Sigmoid colon (tissue), 7 donors: ENCODE data around the gene RNASE2. TPM values are rescaled to one million over a fixed set of nuclear protein-coding genes. Genes with fewer than 3 reads are reported as not detected.

Experiments
- DNase-seq: peaks from one replicate; pipeline ENCODE4 v3.0.0-alpha.2; 2019
- H3K27ac ChIP-seq, 4 donors: fragments of 200-600 bp; sonication (generic); one replicate each; pipeline ENCODE4 v1.5.1; 2016 to 2019; ENCODE audit warnings: mild to moderate bottlenecking in 1 of 4
- H3K27me3 ChIP-seq, 3 donors: fragments of 200-600 bp; sonication (generic); one replicate each; pipeline ENCODE4 v1.5.1; 2019; ENCODE audit warnings: mild to moderate bottlenecking in 1 of 3
- H3K36me3 ChIP-seq, 4 donors: fragments of 200-600 bp; sonication (generic); one replicate each; pipeline ENCODE4 v1.5.1; 2016 to 2019
- H3K4me1 ChIP-seq, 4 donors: fragments of 200-600 bp; sonication (generic); one replicate each; pipeline ENCODE4 v1.5.1; 2017 to 2019
- H3K4me3 ChIP-seq, 4 donors: fragments of 200-600 bp; sonication (generic); one replicate each; pipeline ENCODE4 v1.5.1; 2017 to 2019; ENCODE audit warnings: mild to moderate bottlenecking in 2 of 4, moderate library complexity in 1 of 4
- H3K9me3 ChIP-seq, 4 donors: fragments of 200-600 bp in 3 of 4; sonication (generic) in 3 of 4; one replicate each; pipeline versions ENCODE4 v1.5.1 to v1.6.1; 2013 to 2019
- CTCF ChIP-seq, 4 experiments: fragments of 450-650 bp in 3 of 4; fragments of 200-600 bp in 1 of 4; IDR thresholded peaks; one replicate each; pipeline ENCODE4 v1.5.1; 2016 to 2019; ENCODE audit warnings: antibody characterized with exemption in 4 of 4, mild to moderate bottlenecking in 3 of 4, moderate library complexity in 2 of 4
- EP300 ChIP-seq, 4 donors: sonication (generic); formaldehyde crosslinking; IDR thresholded peaks; one replicate each; pipeline ENCODE4 v1.6.1; 2017; ENCODE audit warnings: antibody characterized with exemption in 4 of 4
- POLR2A ChIP-seq, 2 donors: fragments of 450-650 bp; IDR thresholded peaks; one replicate each; pipeline ENCODE4 v1.6.1; 2016; ENCODE audit warnings: antibody characterized with exemption in 2 of 2, mild to moderate bottlenecking in 2 of 2, moderate library complexity in 2 of 2
- POLR2AphosphoS5 ChIP-seq, 4 donors: sonication (generic); formaldehyde crosslinking; IDR thresholded peaks; one replicate each; pipeline ENCODE4 v1.6.1; 2017; ENCODE audit warnings: antibody characterized with exemption in 4 of 4
- WGBS, 2 donors: extraction: QIAGEN DNeasy Blood & Tissue Kit; methylation state at CpG; one replicate each; pipeline ENCODE4 v1.1.7; 2013; 5-methylcytosine and 5-hydroxymethylcytosine counted together
- intact Hi-C: fragments of 100-400 bp; cut with DNase I; formaldehyde crosslinking; loops from one replicate; pipeline ENCODE4 v1.15.1; 2023
- polyA plus RNA-seq, 3 donors: library from polyadenylated mRNA; stranded (reverse); fragments of 200-250 nt; gene quantifications; one replicate each; pipeline ENCODE4 v1.2.3, GENCODE V29; 2013
- total RNA-seq, 4 donors: library from RNA; depleted of rRNA; stranded (reverse); fragments of >200 nt; gene quantifications; one replicate each; pipeline ENCODE4 v1.1.0, GENCODE V29; 2016
- donor health status: healthy with polysubstance abuse.
- donor health status: Bipolar disorder and iron deficiency.
- donor health status: healthy.

Gene RNASE2
- total and polyA plus RNA-seq, 7 donors: 2.1 to 14.3 (median 3.1) TPM; not detected in 2

- TF ChIP-seq EP300 (IDR thresholded peaks at IDR 0.05) (no peak), POLR2AphosphoS5 (IDR thresholded peaks at IDR 0.05) (peak; percentile 54 to 92 (median 78)), POLR2A (IDR thresholded peaks at IDR 0.05) (peak; percentile 75 to 79), CTCF (IDR thresholded peaks at IDR 0.05) (peak in 2 of 4 experiments; percentile 11 to 25)
- Histone ChIP-seq H3K4me1 (peaks cover 0 to 38% (median 25%) of the 10 kb centered on the region in 4 donors), H3K27ac (peak within 1 kb of the TSS; percentile 81 to 86 (median 84)), H3K36me3 (peaks cover 22 to 35% (median 31%) of the 10 kb centered on the region in 4 donors), H3K9me3 (no peaks in the 10 kb centered on the region), H3K27me3 (no peaks in the 10 kb centered on the region), H3K4me3 (peak within 1 kb of the TSS; percentile 67 to 88 (median 76))
- WGBS, 2 donors: 1% methylated on average over 42 of the region's 42 CpGs
- intact Hi-C loops: loop anchor here (10.0 kb wide), 1 partner anchor 465 kb away; the partner anchor contains the start of gene CHD8
- peak; percentile 98 for DNase-seq
Observed at GRCh38 chr14:20989787-20990600, 34.7 kb downstream of the RNASE2 start, which contains the start of gene METTL17. Gene METTL17, plus strand, starts transcription at chr14:20989980. Its CDS starts 23 bp downstream, at chr14:20990003.

- TF ChIP-seq POLR2AphosphoS5 (IDR thresholded peaks at IDR 0.05) (no peak), EP300 (IDR thresholded peaks at IDR 0.05) (no peak), CTCF (IDR thresholded peaks at IDR 0.05) (no peak), POLR2A (IDR thresholded peaks at IDR 0.05) (no peak)
- DNase-seq: no peak
- H3K36me3 ChIP-seq: peaks cover 42 to 59% (median 54%) of the 10 kb centered on the region in 4 donors
- H3K27ac ChIP-seq: no peak overlapping the region
- no peak overlapping the region for H3K4me3 ChIP-seq
- peaks cover 0 to 20% (median 15%) of the 10 kb centered on the region in 4 donors for H3K4me1 ChIP-seq
- no peaks in the 10 kb centered on the region for H3K9me3 ChIP-seq
- WGBS, 2 donors: 19 to 72% methylated on average over 14 of the region's 14 CpGs
- intact Hi-C loops: loop anchor here (10.0 kb wide), 1 partner anchor 458 kb away; the partner anchor contains the start of gene CHD8
- H3K27me3 ChIP-seq: no peaks in the 10 kb centered on the region
Observed at GRCh38 chr14:20996521-20996920, 41.2 kb downstream of the RNASE2 start.

- Histone ChIP-seq H3K27ac (no peak overlapping the region), H3K4me1 (peaks cover 0 to 14% (median 9%) of the 10 kb centered on the region in 4 donors), H3K36me3 (peaks cover 42 to 56% (median 49%) of the 10 kb centered on the region in 4 donors), H3K4me3 (no peak overlapping the region), H3K9me3 (no peaks in the 10 kb centered on the region), H3K27me3 (no peaks in the 10 kb centered on the region)
- WGBS, 2 donors: 15 to 65% methylated on average over 4 of the region's 4 CpGs
- TF ChIP-seq EP300 (IDR thresholded peaks at IDR 0.05) (no peak), CTCF (IDR thresholded peaks at IDR 0.05) (no peak), POLR2AphosphoS5 (IDR thresholded peaks at IDR 0.05) (no peak), POLR2A (IDR thresholded peaks at IDR 0.05) (no peak)
- intact Hi-C loops: loop anchor here (10.0 kb wide), 1 partner anchor 458 kb away; the partner anchor contains the start of gene CHD8
- DNase-seq: no peak
Observed at GRCh38 chr14:20997115-20997514, 41.8 kb downstream of the RNASE2 start.

- H3K36me3 ChIP-seq: peaks cover 40 to 52% (median 45%) of the 10 kb centered on the region in 4 donors
- TF ChIP-seq EP300 (IDR thresholded peaks at IDR 0.05): no peak
- TF ChIP-seq CTCF (IDR thresholded peaks at IDR 0.05): no peak
- no peak for TF ChIP-seq POLR2AphosphoS5 (IDR thresholded peaks at IDR 0.05)
- no peak for TF ChIP-seq POLR2A (IDR thresholded peaks at IDR 0.05)
- intact Hi-C loops: loop anchor here (10.0 kb wide), 1 partner anchor 457 kb away; the partner anchor contains the start of gene CHD8
Observed at GRCh38 chr14:20997564-20997963, 42.3 kb downstream of the RNASE2 start.

More at GRCh38 chr14:20997564-20997963, 42.3 kb downstream of the RNASE2 start:
- Histone ChIP-seq H3K9me3 (no peaks in the 10 kb centered on the region), H3K27me3 (no peaks in the 10 kb centered on the region), H3K4me3 (no peak overlapping the region), H3K4me1 (peaks cover 0 to 12% (median 9%) of the 10 kb centered on the region in 4 donors), H3K27ac (no peak overlapping the region)
- 15 to 55% methylated on average over 6 of the region's 6 CpGs for WGBS, 2 donors
- no peak for DNase-seq
